Epithelial cell of proximal tubule (primary cell): Measurements from ENCODE around the gene QSOX2. TPM values are rescaled to one million over a fixed set of nuclear protein-coding genes. Genes with fewer than 3 reads are reported as not detected.
"Not testable (repeated sequence)": the region's sequence is repeated elsewhere in the genome, so short reads cannot be mapped to it uniquely, and the experiment has no call there.

Source experiments
- DNase-seq: peaks from one replicate; pipeline ENCODE4 v3.0.0-alpha.2; 2011; ENCODE audit warnings: low read depth
- H3K4me3 ChIP-seq: 2 replicates; pipeline ENCODE4 v1.5.1; 2011; ENCODE audit warnings: low read depth, mild to moderate bottlenecking, low read length
- CTCF ChIP-seq: conservative IDR thresholded peaks from 2 replicates; pipeline ENCODE4 v1.5.1; 2012; ENCODE audit warnings: low read depth, mild to moderate bottlenecking, low read length
- total RNA-seq: library from RNA; depleted of rRNA; stranded (reverse); fragments of >200 nt; gene quantifications from 2 replicates; pipeline ENCODE4 v1.2.3, GENCODE V29; 2015

Gene QSOX2
- total RNA-seq, 1 donor from 2014 or later: 17.8 TPM

DNA sequence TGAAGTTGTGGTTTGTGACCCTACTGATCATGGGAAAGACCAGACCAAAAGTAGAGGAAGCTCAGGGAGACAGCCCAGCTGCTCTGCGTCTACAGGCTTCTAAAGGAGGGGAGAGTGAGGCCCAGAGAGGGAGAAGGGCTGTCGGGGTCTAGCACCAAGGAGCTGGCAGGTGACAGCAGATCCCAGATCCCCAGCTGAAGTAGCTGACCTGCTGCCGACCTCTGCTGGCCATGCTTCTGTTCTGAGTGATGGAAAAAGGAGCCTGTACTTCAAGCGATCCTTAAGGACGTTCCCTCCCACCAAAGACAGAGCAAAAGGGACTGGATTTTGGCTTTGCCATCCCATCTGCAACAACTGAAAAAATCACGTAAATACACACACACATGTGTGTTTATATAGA lies 22.7 kb upstream of the QSOX2 start:
- DNase-seq: no peak
- peak; percentile 16 for TF ChIP-seq CTCF
- no peak overlapping the region for H3K4me3 ChIP-seq

DNA sequence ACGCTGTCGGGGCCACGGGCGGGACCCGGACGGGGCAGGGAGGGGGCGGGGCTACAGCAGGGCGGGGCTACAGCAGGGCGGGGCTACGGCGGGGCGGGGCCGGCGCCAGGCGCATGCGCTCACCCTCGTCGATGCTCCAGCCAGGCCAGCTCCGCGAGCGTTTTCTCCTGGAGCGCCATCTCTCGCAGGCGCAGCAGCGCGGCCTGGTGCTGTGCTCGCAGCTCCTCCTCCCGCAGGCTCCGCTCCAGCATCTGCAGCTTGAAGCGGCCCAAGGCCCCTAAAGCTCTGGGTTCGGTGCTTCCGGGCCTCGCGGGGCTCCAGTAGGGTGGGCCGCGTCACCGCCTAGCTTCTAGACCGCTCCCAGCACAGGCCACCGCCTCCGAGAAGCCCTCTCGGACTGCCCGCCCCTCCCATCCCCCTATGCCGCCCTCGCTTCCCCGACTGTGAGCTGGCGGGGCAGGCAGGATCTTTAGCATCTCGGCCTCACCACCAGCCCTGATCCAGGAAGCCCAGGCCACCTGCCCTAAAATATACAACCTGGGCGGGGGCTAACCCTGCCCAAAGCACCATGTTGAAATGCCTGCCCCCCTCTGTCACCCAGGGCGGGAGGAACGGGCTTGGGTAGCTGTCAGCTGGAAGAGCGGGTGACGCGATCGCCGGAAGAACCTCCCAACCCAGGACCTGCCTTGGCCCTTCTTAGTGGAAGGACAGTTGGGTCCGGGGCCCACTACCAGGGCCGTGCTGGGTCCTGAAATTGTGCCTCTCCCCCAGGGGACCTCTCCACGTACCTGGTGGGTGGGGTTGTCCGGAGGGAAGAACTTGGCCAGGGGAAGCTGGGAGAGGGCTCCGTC lies 21.9 kb upstream of the QSOX2 start:
- no peak for DNase-seq
- TF ChIP-seq CTCF: no peak
- H3K4me3 ChIP-seq: peak overlapping the region; percentile 54

DNA sequence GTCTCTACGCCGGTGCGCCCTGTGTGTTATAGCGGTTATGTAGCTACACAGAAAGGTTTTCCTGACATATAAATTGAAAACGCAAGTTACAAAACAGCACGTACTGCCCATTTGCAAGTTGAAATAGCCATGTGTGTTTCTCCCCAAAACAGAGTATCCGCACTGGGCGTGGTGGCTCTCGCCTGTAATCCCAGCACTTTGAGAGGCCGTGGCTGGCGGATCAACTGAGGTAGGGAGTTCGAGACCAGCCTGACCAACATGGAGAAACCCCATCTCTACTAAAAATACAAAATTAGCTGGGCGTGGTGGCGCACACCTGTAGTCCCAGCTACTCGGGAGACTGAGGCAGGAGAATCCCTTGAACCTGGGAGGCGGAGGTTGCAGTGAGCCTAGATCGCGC lies 21.0 kb upstream of the QSOX2 start:
- not testable (repeated sequence) for H3K4me3 ChIP-seq, DNase-seq

- H3K4me3 ChIP-seq: no peak overlapping the region
- no peak for DNase-seq
- TF ChIP-seq CTCF: no peak
Measured at GRCh38 chr9:136265561-136266355, 20.1 kb upstream of the QSOX2 start.

- H3K4me3 ChIP-seq: no peak overlapping the region
- no peak for DNase-seq
- no peak for TF ChIP-seq CTCF
Measured at GRCh38 chr9:136264441-136265405, 19.1 kb upstream of the QSOX2 start.

DNA sequence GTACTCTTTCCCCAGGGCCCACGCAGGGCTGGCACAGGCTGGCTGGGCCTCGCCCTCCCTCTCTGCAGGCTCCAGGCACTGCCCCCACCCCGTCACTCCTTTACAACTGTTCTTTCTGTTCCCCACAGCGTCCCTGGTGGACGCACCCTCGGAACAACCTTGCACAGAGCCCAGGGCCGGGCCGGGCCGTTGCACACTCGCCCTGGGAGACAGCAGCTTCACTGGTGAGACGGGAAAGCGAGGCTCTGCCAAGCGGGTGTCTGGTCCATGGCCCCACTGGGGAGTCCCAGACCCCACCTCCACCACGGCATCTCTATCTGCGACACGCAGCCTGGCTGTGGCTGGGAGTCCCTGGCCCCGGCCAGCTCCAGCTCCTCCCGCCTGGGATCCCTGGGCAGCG lies 18.4 kb upstream of the QSOX2 start:
- H3K4me3 ChIP-seq: no peak overlapping the region
- peak; percentile 27 for TF ChIP-seq CTCF
- no peak for DNase-seq
